SK-N-MC (cell line): Measurements from ENCODE around the gene DLEC1.

Experiments
- EZH2 ChIP-seq: fragments of 200-600 bp; sonication (generic); IDR thresholded peaks from one replicate; pipeline ENCODE4 v1.6.1; 2017; ENCODE audit warnings: antibody characterized with exemption
- FOXP2 ChIP-seq: optimal IDR thresholded peaks from 2 replicates; pipeline ENCODE3; 2011; ENCODE audit warnings: mild to moderate bottlenecking, moderate library complexity; ENCODE audit not compliant: insufficient read depth; ENCODE audit errors: extremely low read length, control extremely low read depth
- POLR2AphosphoS5 ChIP-seq: IDR thresholded peaks from 2 replicates; pipeline ENCODE4 v1.6.1; 2012; ENCODE audit warnings: mild to moderate bottlenecking, low read depth, low read length, borderline replicate concordance

- TF ChIP-seq POLR2AphosphoS5: no peak
- no peak for TF ChIP-seq EZH2
- no peak for TF ChIP-seq FOXP2
Measured at GRCh38 chr3:38121832-38122461, 82.9 kb downstream of the DLEC1 start.
